K562 (cell line): ENCODE results near the gene TMEM139. TPM values are rescaled to one million over a fixed set of nuclear protein-coding genes. Genes with fewer than 3 reads are reported as not detected.

ENCODE experiments used
- FOXJ2 ChIP-seq: fragments of 200-800 bp; sonication (Bioruptor generic); IDR thresholded peaks from 2 replicates; pipeline ENCODE4 v1.6.1; 2016; ENCODE audit warnings: missing genetic modification characterization, missing compliant biosample characterization
- HNRNPK ChIP-seq: fragments of 200-400 bp; formaldehyde crosslinking; IDR thresholded peaks from one replicate; pipeline ENCODE4 v1.6.1; 2018; ENCODE audit warnings: mild to moderate bottlenecking, low read depth, low read length; ENCODE audit not compliant: poor library complexity, severe bottlenecking
- ILF3 ChIP-seq: fragments of 450-650 bp; IDR thresholded peaks from 2 replicates; pipeline ENCODE4 v1.6.1; 2018; ENCODE audit warnings: antibody characterized with exemption, mild to moderate bottlenecking, moderate library complexity, borderline replicate concordance
- MAFF ChIP-seq: IDR thresholded peaks from 2 replicates; pipeline ENCODE4 v1.6.1; 2012; ENCODE audit warnings: low read length, improper control_type of control experiment
- MEF2A ChIP-seq: IDR thresholded peaks from 2 replicates; pipeline ENCODE4 v1.6.1; 2011; ENCODE audit warnings: low read depth, mild to moderate bottlenecking, low read length, moderate library complexity; ENCODE audit not compliant: control insufficient read depth
- POLR2AphosphoS2 ChIP-seq: IDR thresholded peaks from 2 replicates; pipeline ENCODE4 v1.6.1; 2012; ENCODE audit warnings: low read length, improper control_type of control experiment
- POLR2AphosphoS5 ChIP-seq: IDR thresholded peaks from 2 replicates; pipeline ENCODE4 v1.6.1; 2011; ENCODE audit warnings: mild to moderate bottlenecking, low read depth, low read length, moderate library complexity; ENCODE audit not compliant: control insufficient read depth, insufficient read depth
- TAF1 ChIP-seq: IDR thresholded peaks from 2 replicates; pipeline ENCODE4 v1.6.1; 2011; ENCODE audit warnings: mild to moderate bottlenecking, low read length, moderate library complexity; ENCODE audit not compliant: insufficient read depth, control insufficient read depth, severe bottlenecking; ENCODE audit errors: extremely low read depth
- TARDBP ChIP-seq: fragments of 450-650 bp; IDR thresholded peaks from 2 replicates; pipeline ENCODE4 v1.6.1; 2016
- TCF7L2 ChIP-seq: fragments of 150-350 bp; IDR thresholded peaks from 2 replicates; pipeline ENCODE4 v1.6.1; 2016; ENCODE audit warnings: low read depth, mild to moderate bottlenecking, low read length, moderate library complexity
- XRCC3 ChIP-seq: fragments of 450-650 bp; IDR thresholded peaks from 2 replicates; pipeline ENCODE4 v1.6.1; 2017; ENCODE audit warnings: mild to moderate bottlenecking, moderate library complexity
- polyA plus RNA-seq, 8 experiments: library from polyadenylated mRNA; depleted of rRNA in 4 of 8; stranded (reverse) in 5 of 8; unstranded in 3 of 8; fragments of >200 nt; fragmentation: Nextera tagmentation in 2 of 8; fragmentation: Illumina TruSeq in 1 of 8; extraction: Ambion mirVana in 2 of 8; extraction: Trizol in 1 of 8; gene quantifications; 2 replicates each; pipeline versions ENCODE4 v1.2.1 to v1.2.3, GENCODE V29; 2011 to 2014; ENCODE audit warnings: inconsistent platforms in 1 of 8, missing spikeins in 1 of 8
- total RNA-seq, 7 experiments: library from RNA; depleted of rRNA in 6 of 7; stranded (reverse); fragments of >200 nt in 6 of 7; fragmentation: Illumina TruSeq in 2 of 7; extraction: Trizol in 2 of 7; gene quantifications; 2 replicates each; pipeline versions ENCODE4 v1.2.1 to v1.2.3, GENCODE V29; 2011 to 2021; ENCODE audit warnings: low replicate concordance in 1 of 7
- TF ChIP-seq, protein P1 (sequence below): IDR thresholded peaks from 2 replicates; pipeline ENCODE4 v1.6.1; 2012; ENCODE audit warnings: low read depth, low read length, improper control_type of control experiment, borderline replicate concordance
- TF ChIP-seq, protein P2 (sequence below): fragments of 150-350 bp; conservative IDR thresholded peaks from 2 replicates; pipeline ENCODE4 v1.6.1; 2014; ENCODE audit warnings: low read length
- TF ChIP-seq, protein P3 (sequence below): fragments of 450-650 bp; IDR thresholded peaks from 2 replicates; pipeline ENCODE4 v1.6.1; 2016; ENCODE audit warnings: low read depth, mild to moderate bottlenecking, moderate library complexity
- TF ChIP-seq, protein P4 (sequence below): sonication (generic); IDR thresholded peaks from 2 replicates; pipeline ENCODE4 v1.6.1; 2016
- TF ChIP-seq, protein P5 (sequence below): fragments of 450-650 bp; formaldehyde crosslinking; IDR thresholded peaks from 2 replicates; pipeline ENCODE4 v1.4.0; 2020; ENCODE audit warnings: mild to moderate bottlenecking, moderate library complexity
- TF ChIP-seq, protein P6 (sequence below): fragments of 250-450 bp; sonication (Bioruptor Pico); IDR thresholded peaks from 2 replicates; pipeline ENCODE4 v1.8.0; 2022; ENCODE audit warnings: moderate library complexity, mild to moderate bottlenecking, inconsistent platforms

Gene TMEM139
- total and polyA plus RNA-seq, 9 of the 15 experiments (the other 6 are each of a cell fraction or from before 2014, with no cell fraction given): 0.27 to 1.8 (median 0.79) TPM

DNA sequence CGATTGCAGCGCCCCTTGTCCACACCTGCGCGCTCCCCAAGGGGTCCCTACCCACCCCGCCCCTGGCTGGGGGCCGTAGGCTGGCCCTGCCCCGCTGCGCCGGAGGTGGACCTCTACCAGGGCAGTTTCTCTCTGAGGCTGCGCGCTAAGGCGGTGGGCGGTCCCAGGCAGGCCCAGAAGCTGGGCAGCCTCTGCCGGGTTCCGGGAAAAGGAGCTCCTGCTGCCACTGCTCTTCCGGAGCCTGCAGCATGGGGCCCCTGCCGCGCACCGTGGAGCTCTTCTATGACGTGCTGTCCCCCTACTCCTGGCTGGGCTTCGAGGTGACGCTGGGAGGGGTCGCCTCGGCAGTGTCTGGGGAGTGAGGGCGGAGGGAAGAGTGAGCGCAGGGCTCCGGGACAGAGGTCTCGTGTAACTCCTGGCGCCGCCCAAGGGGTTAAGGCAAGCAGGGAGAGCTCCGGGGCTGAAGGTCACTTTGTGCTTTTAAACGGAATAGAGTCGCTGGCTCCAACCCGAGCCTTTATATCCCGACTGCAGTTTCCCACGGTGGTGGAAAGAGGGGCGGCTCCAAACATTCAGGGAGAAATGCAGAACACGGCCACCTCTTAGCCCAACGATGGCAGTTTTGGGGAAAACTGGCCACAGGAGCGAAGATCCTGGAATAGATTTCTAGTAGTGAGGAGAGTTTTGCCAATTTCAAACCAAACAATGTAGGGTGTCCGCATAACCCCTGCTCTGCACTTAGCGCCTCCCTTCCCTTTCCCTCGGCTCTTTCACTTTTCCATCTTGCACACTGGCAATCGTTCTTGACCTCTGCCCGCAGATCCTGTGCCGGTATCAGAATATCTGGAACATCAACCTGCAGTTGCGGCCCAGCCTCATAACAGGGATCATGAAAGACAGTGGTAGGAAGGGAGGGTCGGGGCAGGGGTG lies 21.2 kb upstream of the TMEM139 start, which contains the start of gene GSTK1 (continued):
- TF ChIP-seq, protein P1, sequence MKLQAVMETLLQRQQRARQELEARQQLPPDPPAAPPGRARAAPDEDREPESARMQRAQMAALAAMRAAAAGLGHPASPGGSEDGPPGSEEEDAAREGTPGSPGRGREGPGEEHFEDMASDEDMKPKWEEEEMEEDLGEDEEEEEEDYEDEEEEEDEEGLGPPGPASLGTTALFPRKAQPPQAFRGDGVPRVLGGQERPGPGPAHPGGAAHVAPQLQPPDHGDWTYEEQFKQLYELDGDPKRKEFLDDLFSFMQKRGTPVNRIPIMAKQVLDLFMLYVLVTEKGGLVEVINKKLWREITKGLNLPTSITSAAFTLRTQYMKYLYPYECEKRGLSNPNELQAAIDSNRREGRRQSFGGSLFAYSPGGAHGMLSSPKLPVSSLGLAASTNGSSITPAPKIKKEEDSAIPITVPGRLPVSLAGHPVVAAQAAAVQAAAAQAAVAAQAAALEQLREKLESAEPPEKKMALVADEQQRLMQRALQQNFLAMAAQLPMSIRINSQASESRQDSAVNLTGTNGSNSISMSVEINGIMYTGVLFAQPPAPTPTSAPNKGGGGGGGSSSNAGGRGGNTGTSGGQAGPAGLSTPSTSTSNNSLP: no peak
- TF ChIP-seq, protein P2, sequence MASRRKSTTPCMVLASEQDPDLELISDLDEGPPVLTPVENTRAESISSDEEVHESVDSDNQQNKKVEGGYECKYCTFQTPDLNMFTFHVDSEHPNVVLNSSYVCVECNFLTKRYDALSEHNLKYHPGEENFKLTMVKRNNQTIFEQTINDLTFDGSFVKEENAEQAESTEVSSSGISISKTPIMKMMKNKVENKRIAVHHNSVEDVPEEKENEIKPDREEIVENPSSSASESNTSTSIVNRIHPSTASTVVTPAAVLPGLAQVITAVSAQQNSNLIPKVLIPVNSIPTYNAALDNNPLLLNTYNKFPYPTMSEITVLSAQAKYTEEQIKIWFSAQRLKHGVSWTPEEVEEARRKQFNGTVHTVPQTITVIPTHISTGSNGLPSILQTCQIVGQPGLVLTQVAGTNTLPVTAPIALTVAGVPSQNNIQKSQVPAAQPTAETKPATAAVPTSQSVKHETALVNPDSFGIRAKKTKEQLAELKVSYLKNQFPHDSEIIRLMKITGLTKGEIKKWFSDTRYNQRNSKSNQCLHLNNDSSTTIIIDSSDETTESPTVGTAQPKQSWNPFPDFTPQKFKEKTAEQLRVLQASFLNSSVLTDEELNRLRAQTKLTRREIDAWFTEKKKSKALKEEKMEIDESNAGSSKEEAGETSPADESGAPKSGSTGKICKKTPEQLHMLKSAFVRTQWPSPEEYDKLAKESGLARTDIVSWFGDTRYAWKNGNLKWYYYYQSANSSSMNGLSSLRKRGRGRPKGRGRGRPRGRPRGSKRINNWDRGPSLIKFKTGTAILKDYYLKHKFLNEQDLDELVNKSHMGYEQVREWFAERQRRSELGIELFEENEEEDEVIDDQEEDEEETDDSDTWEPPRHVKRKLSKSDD: no peak
- TF ChIP-seq, protein P3, sequence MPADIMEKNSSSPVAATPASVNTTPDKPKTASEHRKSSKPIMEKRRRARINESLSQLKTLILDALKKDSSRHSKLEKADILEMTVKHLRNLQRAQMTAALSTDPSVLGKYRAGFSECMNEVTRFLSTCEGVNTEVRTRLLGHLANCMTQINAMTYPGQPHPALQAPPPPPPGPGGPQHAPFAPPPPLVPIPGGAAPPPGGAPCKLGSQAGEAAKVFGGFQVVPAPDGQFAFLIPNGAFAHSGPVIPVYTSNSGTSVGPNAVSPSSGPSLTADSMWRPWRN: no peak
- TF ChIP-seq TARDBP: peak; percentile 54; the same call in 1 of the 2 replicates
- no peak for TF ChIP-seq MAFF
- TF ChIP-seq XRCC3: no peak
- no peak for TF ChIP-seq HNRNPK
- TF ChIP-seq FOXJ2 (tag): peak; percentile 77; the same call in 1 of the 2 replicates
- TF ChIP-seq TCF7L2: no peak
- no peak for TF ChIP-seq ILF3
- TF ChIP-seq, protein P4, sequence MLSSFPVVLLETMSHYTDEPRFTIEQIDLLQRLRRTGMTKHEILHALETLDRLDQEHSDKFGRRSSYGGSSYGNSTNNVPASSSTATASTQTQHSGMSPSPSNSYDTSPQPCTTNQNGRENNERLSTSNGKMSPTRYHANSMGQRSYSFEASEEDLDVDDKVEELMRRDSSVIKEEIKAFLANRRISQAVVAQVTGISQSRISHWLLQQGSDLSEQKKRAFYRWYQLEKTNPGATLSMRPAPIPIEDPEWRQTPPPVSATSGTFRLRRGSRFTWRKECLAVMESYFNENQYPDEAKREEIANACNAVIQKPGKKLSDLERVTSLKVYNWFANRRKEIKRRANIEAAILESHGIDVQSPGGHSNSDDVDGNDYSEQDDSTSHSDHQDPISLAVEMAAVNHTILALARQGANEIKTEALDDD: no peak
- TF ChIP-seq MEF2A: no peak
- TF ChIP-seq TAF1: peak; percentile 90
- peak; percentile 92 for TF ChIP-seq POLR2AphosphoS5
- TF ChIP-seq, protein P5, sequence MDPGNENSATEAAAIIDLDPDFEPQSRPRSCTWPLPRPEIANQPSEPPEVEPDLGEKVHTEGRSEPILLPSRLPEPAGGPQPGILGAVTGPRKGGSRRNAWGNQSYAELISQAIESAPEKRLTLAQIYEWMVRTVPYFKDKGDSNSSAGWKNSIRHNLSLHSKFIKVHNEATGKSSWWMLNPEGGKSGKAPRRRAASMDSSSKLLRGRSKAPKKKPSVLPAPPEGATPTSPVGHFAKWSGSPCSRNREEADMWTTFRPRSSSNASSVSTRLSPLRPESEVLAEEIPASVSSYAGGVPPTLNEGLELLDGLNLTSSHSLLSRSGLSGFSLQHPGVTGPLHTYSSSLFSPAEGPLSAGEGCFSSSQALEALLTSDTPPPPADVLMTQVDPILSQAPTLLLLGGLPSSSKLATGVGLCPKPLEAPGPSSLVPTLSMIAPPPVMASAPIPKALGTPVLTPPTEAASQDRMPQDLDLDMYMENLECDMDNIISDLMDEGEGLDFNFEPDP (CRISPR knock-in tag): peak; percentile 51; the same call in 1 of the 2 replicates
- peak; percentile 51; the same call in 1 of the 2 replicates for TF ChIP-seq POLR2AphosphoS2
- TF ChIP-seq, protein P6, sequence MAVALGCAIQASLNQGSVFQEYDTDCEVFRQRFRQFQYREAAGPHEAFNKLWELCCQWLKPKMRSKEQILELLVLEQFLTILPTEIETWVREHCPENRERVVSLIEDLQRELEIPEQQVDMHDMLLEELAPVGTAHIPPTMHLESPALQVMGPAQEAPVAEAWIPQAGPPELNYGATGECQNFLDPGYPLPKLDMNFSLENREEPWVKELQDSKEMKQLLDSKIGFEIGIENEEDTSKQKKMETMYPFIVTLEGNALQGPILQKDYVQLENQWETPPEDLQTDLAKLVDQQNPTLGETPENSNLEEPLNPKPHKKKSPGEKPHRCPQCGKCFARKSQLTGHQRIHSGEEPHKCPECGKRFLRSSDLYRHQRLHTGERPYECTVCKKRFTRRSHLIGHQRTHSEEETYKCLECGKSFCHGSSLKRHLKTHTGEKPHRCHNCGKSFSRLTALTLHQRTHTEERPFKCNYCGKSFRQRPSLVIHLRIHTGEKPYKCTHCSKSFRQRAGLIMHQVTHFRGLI: no peak
